ENCODE data around the gene PDZRN3.

Gene PDZRN3

GRCh38 chr3:73555076-73555475 lies 69.7 kb downstream of the PDZRN3 start:
- no peak for DNase-seq

GRCh38 chr3:73552700-73553099 lies 72.0 kb downstream of the PDZRN3 start:
- no peak for DNase-seq

- no peak for DNase-seq
Observed at GRCh38 chr3:73550032-73550431, 74.7 kb downstream of the PDZRN3 start.

DNA sequence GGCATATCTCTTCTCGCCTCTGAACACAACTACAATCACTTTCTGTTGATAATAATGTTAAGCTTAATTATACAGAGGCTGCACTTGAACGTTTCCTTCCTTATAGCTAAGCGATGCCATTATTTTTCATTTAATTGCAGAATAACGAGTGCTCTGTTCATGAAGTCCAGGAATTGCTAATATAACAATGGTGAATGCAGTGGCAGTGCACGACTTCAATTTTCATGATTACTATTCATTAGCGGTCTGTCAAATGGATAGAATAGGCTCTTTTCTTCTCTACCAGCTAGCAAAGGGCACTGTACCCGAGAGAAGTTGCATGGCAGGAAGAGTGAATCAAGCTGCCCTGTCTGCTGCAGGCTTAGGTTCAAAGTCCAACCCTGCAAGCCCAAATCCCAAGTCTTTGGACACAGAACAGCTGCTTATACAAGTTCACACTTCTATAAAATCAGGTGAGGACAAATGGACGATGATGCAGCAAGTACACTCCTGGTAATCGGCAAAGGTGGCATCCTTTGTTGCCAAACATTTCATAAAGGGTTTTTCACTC lies 75.6 kb downstream of the PDZRN3 start:
- no peak for DNase-seq

DNA sequence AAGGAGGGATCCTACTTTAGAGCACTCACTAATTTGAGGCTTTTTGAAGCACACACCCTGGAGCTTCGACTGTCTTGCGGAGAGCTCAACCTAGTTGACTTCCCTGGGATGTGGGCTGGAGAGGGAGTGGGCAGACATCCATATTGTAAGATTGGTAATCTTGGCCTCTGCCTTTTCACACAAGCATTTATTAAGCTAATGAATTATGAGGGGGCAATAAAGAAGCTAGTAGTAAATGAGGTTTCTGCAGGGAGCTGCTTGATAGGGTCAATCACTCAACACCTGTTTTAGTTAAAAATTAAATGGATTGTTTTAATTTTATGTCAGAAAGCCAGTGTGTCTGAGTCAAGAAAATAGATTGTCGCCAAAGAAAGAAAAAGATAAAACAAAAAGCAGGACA lies 76.3 kb downstream of the PDZRN3 start:
- no peak for DNase-seq

GRCh38 chr3:73547427-73548248 lies 77.1 kb downstream of the PDZRN3 start:
- DNase-seq = no peak

DNA sequence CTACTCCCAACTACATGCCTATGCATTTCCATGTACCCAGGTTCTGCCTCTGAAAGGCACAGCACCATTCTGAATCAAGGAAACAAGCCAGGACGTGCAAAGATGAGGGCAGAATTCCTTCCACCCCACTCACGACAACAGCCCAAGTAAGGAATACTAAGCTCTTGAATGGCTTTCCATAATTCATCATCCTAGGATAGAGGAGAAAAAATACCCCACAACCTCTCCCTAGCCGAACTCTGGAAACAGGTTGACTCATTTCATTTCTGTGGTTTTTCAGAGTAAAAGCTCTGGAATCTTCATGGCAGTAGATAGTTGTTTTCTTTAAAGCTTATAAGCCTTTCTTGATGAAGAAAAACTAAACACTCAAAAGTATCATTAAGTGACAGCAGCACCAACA lies 77.8 kb downstream of the PDZRN3 start:
- DNase-seq = no peak

DNA sequence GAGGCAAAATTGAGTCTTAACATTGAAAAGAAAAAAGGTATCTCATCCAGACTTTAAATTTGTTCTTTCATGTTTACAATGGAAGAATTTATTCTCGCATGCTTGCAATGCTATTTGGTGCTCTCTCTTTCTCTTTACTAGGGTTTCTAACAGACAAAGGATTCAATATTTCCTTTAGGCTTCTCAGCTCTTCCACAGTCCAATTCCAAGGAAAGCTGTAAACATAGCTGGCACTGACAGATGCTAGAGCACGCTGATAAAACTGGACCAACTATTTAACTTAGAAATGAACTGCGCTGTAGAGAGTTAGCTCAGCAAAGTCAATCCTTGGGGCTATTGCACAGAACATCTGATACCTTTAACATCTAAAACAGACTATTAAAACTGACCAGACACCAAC lies 81.3 kb downstream of the PDZRN3 start:
- no peak for DNase-seq

DNA sequence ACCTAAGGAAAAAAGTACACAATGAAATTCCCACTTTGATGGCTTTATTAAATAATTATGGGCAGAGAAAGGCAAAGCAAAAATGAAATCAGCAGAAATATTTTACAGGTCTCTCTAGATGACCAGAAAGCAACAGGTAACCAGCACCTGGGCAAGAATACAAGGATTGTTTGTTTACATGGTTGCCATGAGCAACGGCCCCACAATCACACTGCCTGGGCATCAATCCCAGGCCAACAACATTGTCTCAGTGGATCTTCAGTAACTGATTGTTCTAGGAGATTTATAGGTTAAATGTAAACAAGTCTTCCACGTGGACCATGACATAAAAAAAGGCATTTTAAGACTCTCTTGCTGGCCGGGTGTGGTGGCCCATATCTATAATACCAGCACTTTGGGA lies 82.6 kb downstream of the PDZRN3 start:
- DNase-seq = no peak

GRCh38 chr3:73540969-73541740 lies 83.6 kb downstream of the PDZRN3 start:
- DNase-seq = no peak

DNA sequence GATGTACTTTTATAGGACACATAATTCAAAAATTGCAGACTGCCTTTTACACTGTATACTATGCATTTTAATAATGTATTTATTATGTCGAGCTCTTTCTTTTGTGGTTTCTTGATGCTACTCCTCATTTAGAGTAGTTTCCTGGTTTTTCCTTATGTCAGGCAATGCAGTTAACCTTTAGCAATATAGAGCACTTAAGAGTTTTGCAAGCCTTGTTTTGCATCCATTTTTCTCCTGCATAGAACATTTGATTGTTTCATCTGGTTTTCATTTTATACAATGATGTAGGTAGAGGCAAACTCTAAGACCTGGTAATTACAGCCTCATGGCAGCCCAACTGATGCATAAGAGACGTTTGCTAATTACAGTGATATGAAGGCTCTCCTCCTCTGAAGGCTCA lies 86.3 kb downstream of the PDZRN3 start:
- no peak for DNase-seq

- no peak for DNase-seq
Observed at GRCh38 chr3:73536952-73537351, 87.8 kb downstream of the PDZRN3 start.

DNA sequence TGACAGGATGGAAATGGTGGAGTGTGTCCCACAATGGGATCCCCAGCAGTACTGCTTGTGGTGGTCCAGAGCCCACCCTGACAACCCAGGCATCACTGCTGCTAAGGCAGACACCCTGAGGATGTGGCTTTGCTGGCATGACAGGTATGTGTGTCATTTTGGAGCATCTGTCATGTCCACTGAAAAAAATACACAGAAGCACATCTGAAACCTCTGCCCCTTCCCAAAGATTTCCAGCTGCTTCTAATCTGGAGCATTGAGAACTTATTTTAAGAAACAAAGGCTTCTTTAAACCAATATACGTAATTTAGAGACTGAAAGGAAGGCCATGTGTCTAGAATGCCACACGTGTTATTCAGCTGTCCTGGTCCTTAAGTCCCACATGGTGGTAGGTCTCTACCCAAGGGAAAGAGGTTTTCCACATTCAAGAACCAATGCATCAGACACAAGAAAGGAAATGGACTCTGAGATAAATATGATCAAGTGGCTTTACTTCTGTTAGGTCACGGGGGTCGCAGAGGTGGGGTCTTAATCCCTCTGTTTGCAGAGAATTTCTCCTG lies 88.3 kb downstream of the PDZRN3 start:
- no peak for DNase-seq

DNA sequence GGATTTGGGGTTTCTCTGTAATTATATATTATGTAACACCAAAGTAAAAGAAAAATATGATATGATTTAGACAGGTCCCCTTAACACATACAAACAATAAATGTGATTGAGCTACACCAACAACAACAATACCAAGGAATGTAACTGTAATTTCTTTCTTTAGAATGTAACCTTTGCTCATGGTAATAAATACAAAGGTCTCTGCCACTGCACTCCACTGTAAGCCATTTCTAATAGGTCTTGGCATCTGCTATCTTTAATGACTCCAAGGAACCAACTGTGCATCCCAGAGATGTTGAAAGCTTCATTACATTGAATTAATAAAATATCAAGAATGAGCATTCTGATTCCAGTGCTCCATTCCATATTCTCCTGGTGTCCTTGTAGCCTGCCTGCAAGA lies 88.8 kb downstream of the PDZRN3 start:
- no peak for DNase-seq

DNA sequence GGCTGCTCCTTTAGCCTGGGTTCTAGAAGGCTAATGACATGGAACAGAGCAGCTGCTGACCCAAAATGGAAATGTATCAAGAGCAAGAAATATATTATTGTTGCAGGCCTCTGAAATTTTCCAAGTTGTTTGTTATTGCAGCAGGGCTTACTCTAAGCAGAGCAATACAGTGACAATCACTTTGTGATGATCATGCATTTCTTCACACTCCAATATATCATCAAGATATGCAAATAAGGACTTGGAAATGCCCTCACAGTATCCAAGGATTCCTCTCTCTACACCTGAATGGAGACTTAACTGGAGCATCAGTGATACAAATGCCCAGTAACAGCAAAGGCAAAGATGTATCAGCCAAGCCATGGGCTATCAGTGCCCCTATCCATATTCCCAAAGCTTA lies 89.6 kb downstream of the PDZRN3 start:
- DNase-seq = no peak

DNA sequence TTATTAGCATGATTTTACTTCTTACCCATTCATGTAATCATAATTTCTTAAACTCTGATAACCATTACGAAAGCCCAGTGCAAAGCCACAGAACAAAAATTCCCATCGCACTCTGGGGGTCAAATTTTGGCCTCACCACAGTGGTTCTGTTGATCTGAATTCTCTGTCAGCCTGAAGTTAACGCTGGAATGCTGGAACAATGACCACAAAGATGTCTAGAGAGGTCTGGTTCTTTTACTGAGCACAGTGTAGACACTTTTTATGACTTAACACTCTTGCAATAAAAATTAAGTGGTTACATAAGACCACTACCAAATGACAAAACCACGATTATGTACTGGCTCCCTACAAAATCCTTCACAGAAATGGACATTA lies 94.7 kb downstream of the PDZRN3 start:
- DNase-seq = no peak

GRCh38 chr3:73529308-73530021 lies 95.3 kb downstream of the PDZRN3 start:
- no peak for DNase-seq

DNA sequence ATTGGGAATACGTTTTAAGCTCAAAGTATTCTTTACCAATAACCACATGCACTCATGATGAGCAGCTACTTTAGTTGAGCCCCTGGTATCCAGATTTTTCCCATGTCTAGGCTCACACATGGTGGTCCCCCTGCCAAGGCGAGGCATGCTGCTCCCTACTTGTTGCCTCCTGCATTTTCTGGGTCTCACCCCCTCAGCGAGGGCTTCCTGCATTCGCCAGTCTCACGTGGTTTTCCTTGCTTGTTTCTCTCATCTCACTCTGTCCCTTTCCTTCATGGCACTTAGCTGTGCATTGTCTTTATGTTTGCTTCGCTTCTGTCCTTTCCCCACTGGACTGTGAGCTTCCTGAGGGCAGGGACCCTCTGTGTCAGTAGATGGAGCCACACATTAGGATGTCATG lies 99.2 kb downstream of the PDZRN3 start:
- no peak for DNase-seq

GRCh38 chr3:73523661-73524060 lies 101.1 kb downstream of the PDZRN3 start:
- no peak for DNase-seq

DNA sequence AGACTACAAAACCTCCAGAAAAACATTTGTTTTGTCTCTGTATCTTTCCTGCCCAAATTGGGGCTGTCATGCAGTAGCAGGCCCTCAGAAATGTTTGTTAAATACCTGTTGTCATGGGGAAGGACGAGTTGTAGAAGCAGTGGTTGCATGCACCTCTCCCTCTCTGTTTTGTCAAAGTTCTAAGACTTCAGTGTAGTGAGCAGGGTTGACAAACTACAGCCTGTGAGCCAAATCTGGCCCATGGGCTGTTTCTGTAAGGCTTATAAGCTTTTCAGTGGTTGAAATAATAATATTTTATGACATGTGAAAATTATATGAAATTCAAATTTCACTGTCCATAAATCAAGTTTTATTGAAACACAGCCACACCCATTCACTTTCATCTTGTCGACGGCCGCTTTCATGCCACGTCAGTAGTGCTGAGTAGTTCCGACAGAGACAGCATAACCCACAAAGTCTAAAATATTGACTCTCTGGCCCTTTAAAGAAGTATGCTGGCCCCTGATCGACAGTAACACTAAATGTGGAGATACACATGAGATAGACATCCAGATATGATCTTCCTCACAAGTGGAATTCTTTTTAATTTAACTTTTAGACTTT lies 102.9 kb downstream of the PDZRN3 start:
- no peak for DNase-seq

DNA sequence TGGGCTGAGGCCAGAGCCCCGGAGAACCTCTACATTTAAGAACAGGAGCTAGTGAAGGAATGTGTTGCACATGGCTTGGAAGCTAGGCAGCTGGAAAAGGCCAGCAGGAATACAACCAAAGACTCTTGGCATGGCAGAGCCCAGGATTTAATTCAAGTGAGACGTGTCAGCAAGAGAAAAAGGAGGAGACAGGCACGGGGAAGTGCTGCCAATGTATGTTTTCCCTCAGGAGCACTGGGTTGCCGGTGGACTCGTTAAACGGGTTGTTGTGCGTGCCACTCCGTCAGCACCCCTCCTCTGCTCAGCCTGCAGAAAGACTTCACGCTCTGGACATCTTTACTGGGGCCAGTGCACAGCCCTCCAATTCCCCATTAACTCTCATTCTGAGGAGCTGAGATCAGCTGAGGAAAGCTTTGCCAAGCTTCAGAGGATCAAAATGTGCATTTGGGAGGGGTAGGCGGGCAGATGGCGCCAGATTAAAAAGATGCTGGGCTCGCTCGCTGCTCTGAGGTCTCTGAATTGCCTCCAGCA lies 103.7 kb downstream of the PDZRN3 start:
- DNase-seq = no peak

DNA sequence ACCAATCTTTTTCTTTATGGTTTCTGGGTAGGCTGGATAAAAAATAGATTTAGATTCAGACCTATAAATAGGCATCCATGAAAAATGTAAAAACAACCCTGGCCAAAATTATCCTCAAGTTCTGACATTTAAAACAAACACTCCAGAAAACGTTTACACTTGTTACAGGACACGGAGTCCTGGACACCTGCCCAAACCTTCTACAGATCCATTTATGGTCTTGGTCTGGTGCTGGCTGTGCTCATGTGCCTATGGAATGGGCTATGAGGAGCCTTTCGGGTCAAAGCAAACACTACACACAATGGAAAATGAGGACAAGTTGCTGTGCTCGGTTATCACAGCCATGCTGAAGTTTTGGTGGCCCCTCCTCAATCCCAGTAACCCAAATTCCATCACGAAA lies 108.1 kb downstream of the PDZRN3 start:
- DNase-seq = no peak

DNA sequence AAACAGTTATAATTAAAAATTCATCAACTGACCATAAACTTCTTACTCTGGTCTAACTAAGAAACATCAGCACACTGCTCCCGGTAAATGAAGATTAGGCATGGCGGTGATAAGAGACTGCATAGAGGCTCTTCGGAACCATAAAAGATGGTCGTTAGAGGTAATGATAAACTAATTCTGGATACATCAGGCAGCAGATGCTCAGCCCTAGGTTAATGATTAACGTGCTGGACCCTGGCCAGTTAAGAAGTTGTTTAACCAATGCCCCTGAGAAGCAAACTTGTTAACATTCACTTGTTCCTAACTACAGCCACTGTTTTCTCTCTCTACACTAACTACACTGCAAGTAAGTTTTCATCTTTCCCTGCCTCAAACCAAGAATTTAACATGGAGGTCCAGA lies 111.5 kb downstream of the PDZRN3 start:
- no peak for DNase-seq
